HEK293 (cell line): Measurements from ENCODE around the gene CATSPER1.

Source experiments
- BCL11B ChIP-seq: fragments of 450-650 bp; formaldehyde crosslinking; IDR thresholded peaks from 2 replicates; pipeline ENCODE4 v1.5.1; 2016; ENCODE audit warnings: low read depth, missing biosample characterization, missing genetic modification characterization
- ELK4 ChIP-seq: IDR thresholded peaks from 2 replicates; pipeline ENCODE4 v1.6.1; 2011; ENCODE audit warnings: mild to moderate bottlenecking, low read depth, low read length, borderline replicate concordance
- GLIS1 ChIP-seq: fragments of 450-650 bp; formaldehyde crosslinking; IDR thresholded peaks from 2 replicates; pipeline ENCODE4 v1.5.1; 2016; ENCODE audit warnings: missing biosample characterization, missing genetic modification characterization
- KLF7 ChIP-seq: fragments of 450-650 bp; formaldehyde crosslinking; IDR thresholded peaks from 2 replicates; pipeline ENCODE4 v1.5.1; 2016; ENCODE audit warnings: missing biosample characterization, missing genetic modification characterization, borderline replicate concordance
- MYNN ChIP-seq: fragments of 450-650 bp; formaldehyde crosslinking; IDR thresholded peaks from 2 replicates; pipeline ENCODE4 v1.5.1; 2016; ENCODE audit warnings: missing biosample characterization, missing genetic modification characterization, borderline replicate concordance
- OSR2 ChIP-seq: fragments of 450-650 bp; formaldehyde crosslinking; IDR thresholded peaks from 2 replicates; pipeline ENCODE4 v1.5.1; 2016; ENCODE audit warnings: missing biosample characterization, missing genetic modification characterization
- PBX3 ChIP-seq: sonication (generic); formaldehyde crosslinking; IDR thresholded peaks from 2 replicates; pipeline ENCODE4 v1.8.1; 2022; ENCODE audit warnings: mild to moderate bottlenecking, moderate library complexity, missing genetic modification reagents
- RBAK ChIP-seq: fragments of 450-650 bp; formaldehyde crosslinking; IDR thresholded peaks from 2 replicates; pipeline ENCODE4 v1.5.1; 2016; ENCODE audit warnings: missing biosample characterization, missing genetic modification characterization
- REPIN1 ChIP-seq: fragments of 450-650 bp; formaldehyde crosslinking; IDR thresholded peaks from 2 replicates; pipeline ENCODE4 v1.5.1; 2017; ENCODE audit warnings: missing biosample characterization, missing genetic modification characterization, low read depth
- SP2 ChIP-seq: fragments of 450-650 bp; formaldehyde crosslinking; IDR thresholded peaks from 2 replicates; pipeline ENCODE4 v1.5.1; 2016; ENCODE audit warnings: missing biosample characterization, missing genetic modification characterization
- YY1 ChIP-seq: fragments of 450-650 bp; formaldehyde crosslinking; IDR thresholded peaks from 2 replicates; pipeline ENCODE4 v1.5.1; 2018; ENCODE audit warnings: missing biosample characterization, missing genetic modification characterization
- ZBTB11 ChIP-seq: fragments of 450-650 bp; formaldehyde crosslinking; conservative IDR thresholded peaks from 2 replicates; pipeline ENCODE4 v1.5.1; 2016; ENCODE audit warnings: low read depth, missing biosample characterization, missing genetic modification characterization
- ZBTB21 ChIP-seq: fragments of 450-650 bp; formaldehyde crosslinking; IDR thresholded peaks from 2 replicates; pipeline ENCODE4 v1.5.1; 2017; ENCODE audit warnings: missing biosample characterization, missing genetic modification characterization
- ZFP3 ChIP-seq: fragments of 450-650 bp; formaldehyde crosslinking; IDR thresholded peaks from 2 replicates; pipeline ENCODE4 v1.5.1; 2016; ENCODE audit warnings: low read depth, missing biosample characterization, missing genetic modification characterization
- ZNF112 ChIP-seq: fragments of 450-650 bp; formaldehyde crosslinking; IDR thresholded peaks from 2 replicates; pipeline ENCODE4 v1.5.0; 2017; ENCODE audit warnings: missing biosample characterization, missing genetic modification characterization
- ZNF133 ChIP-seq: fragments of 450-650 bp; formaldehyde crosslinking; IDR thresholded peaks from 2 replicates; pipeline ENCODE4 v1.5.1; 2016; ENCODE audit warnings: missing biosample characterization, missing genetic modification characterization
- ZNF148 ChIP-seq: fragments of 450-650 bp; formaldehyde crosslinking; IDR thresholded peaks from 2 replicates; pipeline ENCODE4 v1.5.0; 2017; ENCODE audit warnings: missing biosample characterization, missing genetic modification characterization, borderline replicate concordance
- ZNF239 ChIP-seq: fragments of 450-650 bp; formaldehyde crosslinking; IDR thresholded peaks from 2 replicates; pipeline ENCODE4 v1.5.1; 2016; ENCODE audit warnings: missing biosample characterization, missing genetic modification characterization
- ZNF274 ChIP-seq, 2 experiments: fragments of 200-500 bp in 1 of 2; fragments of 450-650 bp in 1 of 2; sonication (Bioruptor generic) in 1 of 2; formaldehyde crosslinking in 1 of 2; IDR thresholded peaks; 2 replicates each; pipeline versions ENCODE4 v1.5.1 to v1.6.1; 2014 to 2016; ENCODE audit warnings: borderline replicate concordance in 1 of 2, inconsistent platforms in 1 of 2, low read length in 1 of 2, missing biosample characterization in 1 of 2, missing genetic modification characterization in 1 of 2
- ZNF391 ChIP-seq: fragments of 450-650 bp; formaldehyde crosslinking; IDR thresholded peaks from 2 replicates; pipeline ENCODE4 v1.5.1; 2016; ENCODE audit warnings: low read depth, missing biosample characterization, missing genetic modification characterization, borderline replicate concordance
- ZNF501 ChIP-seq: fragments of 450-650 bp; formaldehyde crosslinking; IDR thresholded peaks from 2 replicates; pipeline ENCODE4 v1.5.1; 2016; ENCODE audit warnings: missing biosample characterization, missing genetic modification characterization
- ZNF513 ChIP-seq: fragments of 450-650 bp; IDR thresholded peaks from 2 replicates; pipeline ENCODE4 v1.5.1; 2018; ENCODE audit warnings: missing biosample characterization, missing genetic modification characterization
- ZNF521 ChIP-seq: fragments of 450-650 bp; formaldehyde crosslinking; IDR thresholded peaks from 2 replicates; pipeline ENCODE4 v1.5.1; 2017; ENCODE audit warnings: missing biosample characterization, mild to moderate bottlenecking, missing genetic modification characterization
- ZNF677 ChIP-seq: fragments of 450-650 bp; IDR thresholded peaks from 2 replicates; pipeline ENCODE4 v1.5.0; 2018; ENCODE audit warnings: missing biosample characterization, mild to moderate bottlenecking, missing genetic modification characterization, moderate library complexity
- ZNF776 ChIP-seq: fragments of 450-650 bp; formaldehyde crosslinking; IDR thresholded peaks from 2 replicates; pipeline ENCODE4 v1.5.0; 2017; ENCODE audit warnings: missing biosample characterization, missing genetic modification characterization, borderline replicate concordance
- ZNF837 ChIP-seq: fragments of 450-650 bp; formaldehyde crosslinking; IDR thresholded peaks from 2 replicates; pipeline ENCODE4 v1.5.1; 2016; ENCODE audit warnings: missing biosample characterization, missing genetic modification characterization
- ZSCAN5A ChIP-seq: fragments of 450-650 bp; formaldehyde crosslinking; IDR thresholded peaks from 2 replicates; pipeline ENCODE4 v1.5.1; 2016; ENCODE audit warnings: missing biosample characterization, missing genetic modification characterization

Gene CATSPER1

GRCh38 chr11:66001942-66002647 lies 24.2 kb downstream of the CATSPER1 start, which contains the start of the genes BANF1 and EIF1AD (continued):
- TF ChIP-seq ZNF148 (tag by site-specific recombination) = peak; percentile 90
- peak; percentile 95 for TF ChIP-seq ZSCAN5A (tag by site-specific recombination)
- peak; percentile 87 for TF ChIP-seq SP2 (tag by site-specific recombination)
- TF ChIP-seq ZNF776 (tag by site-specific recombination) = no peak
- TF ChIP-seq PBX3 (CRISPR knock-in tag) = no peak
- TF ChIP-seq ELK4 = peak; percentile 68; the same call in 1 of the 2 replicates
- peak; percentile 44; the same call in 1 of the 2 replicates for TF ChIP-seq ZBTB21 (tag by site-specific recombination)
- peak; percentile 68; the same call in 1 of the 2 replicates for TF ChIP-seq MYNN
- no peak for TF ChIP-seq ZNF521 (tag by site-specific recombination)
- TF ChIP-seq ZNF239 (tag by site-specific recombination) = 0 out of 2 replicates have a peak, but pooled peaks have one; percentile 66
- no peak for TF ChIP-seq ZNF112 (tag by site-specific recombination)
- no peak for TF ChIP-seq ZNF837
- no peak for TF ChIP-seq ZNF677 (tag by site-specific recombination)
- TF ChIP-seq ZFP3 (tag by site-specific recombination) = no peak
- peak; percentile 97 for TF ChIP-seq ZNF391
- peak; percentile 95 for TF ChIP-seq REPIN1 (tag by site-specific recombination)
- peak; percentile 70 for TF ChIP-seq GLIS1 (tag by site-specific recombination)
- TF ChIP-seq KLF7 (tag by site-specific recombination) = peak; percentile 98
- no peak for TF ChIP-seq BCL11B (tag by site-specific recombination)
- TF ChIP-seq RBAK = no peak
- no peak for TF ChIP-seq ZNF133 (tag by site-specific recombination)
- TF ChIP-seq ZBTB11 (tag by site-specific recombination) = peak; percentile 99
- TF ChIP-seq ZNF501 (tag by site-specific recombination) = peak; percentile 99
- no peak for TF ChIP-seq ZNF513
- peak; percentile 84 for TF ChIP-seq YY1 (tag by site-specific recombination)
- TF ChIP-seq OSR2 (tag by site-specific recombination) = no peak
- no peak for TF ChIP-seq ZNF274 (IDR thresholded peaks at IDR 0.05; ENCODE audit: low read length)
- TF ChIP-seq ZNF274 (tag by site-specific recombination; IDR thresholded peaks at IDR 0.05; ENCODE audit: borderline replicate concordance) = no peak
